ENCODE results near the gene PCED1B.

GRCh38 chr12:47164116-47164515 is 84.7 kb downstream of the PCED1B start:
- TF ChIP-seq RARB (CRISPR knock-in tag; IDR thresholded peaks at IDR 0.05) (no peak), ZNF565 (CRISPR knock-in tag; conservative IDR thresholded peaks at IDR 0.05; ENCODE audit: low read depth) (no peak), ZC3H10 (CRISPR knock-in tag; IDR thresholded peaks at IDR 0.05) (no peak)
